ENCODE results near the gene KCNF1. TPM values are rescaled to one million over a fixed set of nuclear protein-coding genes. Genes with fewer than 3 reads are reported as not detected.

The KCNF1 gene
- total RNA-seq, 1 donor from 2014 or later = not detected

DNA sequence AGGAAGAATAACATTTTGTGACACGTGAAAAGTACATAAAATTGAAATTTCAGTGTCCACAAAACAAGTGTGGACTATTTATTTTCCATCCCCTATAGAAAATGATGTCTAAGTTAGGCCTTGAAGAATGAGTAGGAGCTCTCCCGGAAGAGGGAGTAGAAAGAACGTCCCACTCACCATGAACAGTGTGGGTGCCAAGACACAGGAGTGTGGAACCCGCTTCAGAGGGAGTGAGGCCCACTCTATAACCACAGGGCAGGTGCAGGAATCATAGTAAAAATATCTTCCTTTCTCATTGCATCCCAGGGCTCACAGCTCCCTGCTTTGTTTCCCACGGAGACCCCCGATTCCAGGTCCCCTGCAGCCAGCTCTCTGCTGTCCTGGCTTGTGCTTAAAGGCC, 5.2 kb downstream of the KCNF1 start:
- TF ChIP-seq EZH2phosphoT487 (IDR thresholded peaks at IDR 0.05) = no peak
- Histone ChIP-seq H3K79me2 (ENCODE audit: low read depth) (no peaks in the 10 kb centered on the region), H3K9ac (no peak overlapping the region), H3K27ac (no peak overlapping the region), H3K4me3 (no peak overlapping the region), H3K4me2 (no peak overlapping the region), H2AFZ (replicated peaks) (no peak overlapping the region), H4K20me1 (ENCODE audit: low read depth) (peaks cover 20% of the 10 kb centered on the region), H3K4me1 (no peaks in the 10 kb centered on the region), H3F3A (ENCODE audit: low read depth) (no peaks in the 10 kb centered on the region), H3K9me3 (ENCODE audit: low read depth) (no peaks in the 10 kb centered on the region), H3K27me3 (peaks cover 87% of the 10 kb centered on the region), H3K36me3 (no peaks in the 10 kb centered on the region)
- Mint-ChIP-seq H3K36me3 (peaks cover 3% of the 10 kb centered on the region), H3K27me3 (ENCODE audit: insufficient read depth, low read depth) (peaks cover 36% of the 10 kb centered on the region), H3K4me3 (peak overlapping the region; percentile 6), H3K9me3 (peaks cover 20% of the 10 kb centered on the region), H3K4me1 (peaks cover 14% of the 10 kb centered on the region), H3K27ac (no peak overlapping the region)
- DNase-seq (ENCODE audit: low spot score) = no peak

DNA sequence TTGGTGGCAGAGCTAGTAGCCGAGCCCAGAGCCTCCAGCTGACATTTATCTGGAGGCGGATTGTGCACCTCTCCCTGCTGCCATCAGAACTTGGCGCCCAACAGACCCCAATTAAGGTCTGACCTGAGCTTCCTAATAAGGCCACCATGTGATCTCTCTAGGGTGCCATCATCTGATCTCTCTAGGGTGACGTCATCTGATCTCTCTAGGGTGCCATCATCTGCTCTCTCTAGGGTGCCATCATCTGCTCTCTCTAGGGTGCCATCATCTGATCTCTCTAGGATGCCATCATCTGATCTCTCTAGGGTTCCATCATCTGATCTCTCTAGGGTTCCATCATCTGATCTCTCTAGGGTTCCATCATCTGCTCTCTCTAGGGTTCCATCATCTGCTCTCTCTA, 6.2 kb downstream of the KCNF1 start:
- Histone ChIP-seq H3K27ac (no peak overlapping the region), H3K36me3 (no peaks in the 10 kb centered on the region), H3K9me3 (ENCODE audit: low read depth) (no peaks in the 10 kb centered on the region), H3K9ac (no peak overlapping the region), H2AFZ (replicated peaks) (no peak overlapping the region), H3F3A (ENCODE audit: low read depth) (no peaks in the 10 kb centered on the region), H3K27me3 (peaks cover 85% of the 10 kb centered on the region), H3K79me2 (ENCODE audit: low read depth) (no peaks in the 10 kb centered on the region), H3K4me1 (no peaks in the 10 kb centered on the region), H3K4me3 (no peak overlapping the region), H3K4me2 (no peak overlapping the region), H4K20me1 (ENCODE audit: low read depth) (peaks cover 13% of the 10 kb centered on the region)
- Mint-ChIP-seq H3K4me1 (peaks cover 14% of the 10 kb centered on the region), H3K36me3 (no peaks in the 10 kb centered on the region), H3K27ac (no peak overlapping the region), H3K27me3 (ENCODE audit: insufficient read depth, low read depth) (peaks cover 32% of the 10 kb centered on the region), H3K4me3 (no peak overlapping the region), H3K9me3 (peaks cover 17% of the 10 kb centered on the region)
- TF ChIP-seq EZH2 (IDR thresholded peaks at IDR 0.05) (no peak), EZH2phosphoT487 (IDR thresholded peaks at IDR 0.05) (no peak)
- TF ChIP-seq, protein P1, sequence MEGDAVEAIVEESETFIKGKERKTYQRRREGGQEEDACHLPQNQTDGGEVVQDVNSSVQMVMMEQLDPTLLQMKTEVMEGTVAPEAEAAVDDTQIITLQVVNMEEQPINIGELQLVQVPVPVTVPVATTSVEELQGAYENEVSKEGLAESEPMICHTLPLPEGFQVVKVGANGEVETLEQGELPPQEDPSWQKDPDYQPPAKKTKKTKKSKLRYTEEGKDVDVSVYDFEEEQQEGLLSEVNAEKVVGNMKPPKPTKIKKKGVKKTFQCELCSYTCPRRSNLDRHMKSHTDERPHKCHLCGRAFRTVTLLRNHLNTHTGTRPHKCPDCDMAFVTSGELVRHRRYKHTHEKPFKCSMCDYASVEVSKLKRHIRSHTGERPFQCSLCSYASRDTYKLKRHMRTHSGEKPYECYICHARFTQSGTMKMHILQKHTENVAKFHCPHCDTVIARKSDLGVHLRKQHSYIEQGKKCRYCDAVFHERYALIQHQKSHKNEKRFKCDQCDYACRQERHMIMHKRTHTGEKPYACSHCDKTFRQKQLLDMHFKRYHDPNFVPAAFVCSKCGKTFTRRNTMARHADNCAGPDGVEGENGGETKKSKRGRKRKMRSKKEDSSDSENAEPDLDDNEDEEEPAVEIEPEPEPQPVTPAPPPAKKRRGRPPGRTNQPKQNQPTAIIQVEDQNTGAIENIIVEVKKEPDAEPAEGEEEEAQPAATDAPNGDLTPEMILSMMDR (IDR thresholded peaks at IDR 0.05) = no peak
- no peak for DNase-seq (ENCODE audit: low spot score)

DNA sequence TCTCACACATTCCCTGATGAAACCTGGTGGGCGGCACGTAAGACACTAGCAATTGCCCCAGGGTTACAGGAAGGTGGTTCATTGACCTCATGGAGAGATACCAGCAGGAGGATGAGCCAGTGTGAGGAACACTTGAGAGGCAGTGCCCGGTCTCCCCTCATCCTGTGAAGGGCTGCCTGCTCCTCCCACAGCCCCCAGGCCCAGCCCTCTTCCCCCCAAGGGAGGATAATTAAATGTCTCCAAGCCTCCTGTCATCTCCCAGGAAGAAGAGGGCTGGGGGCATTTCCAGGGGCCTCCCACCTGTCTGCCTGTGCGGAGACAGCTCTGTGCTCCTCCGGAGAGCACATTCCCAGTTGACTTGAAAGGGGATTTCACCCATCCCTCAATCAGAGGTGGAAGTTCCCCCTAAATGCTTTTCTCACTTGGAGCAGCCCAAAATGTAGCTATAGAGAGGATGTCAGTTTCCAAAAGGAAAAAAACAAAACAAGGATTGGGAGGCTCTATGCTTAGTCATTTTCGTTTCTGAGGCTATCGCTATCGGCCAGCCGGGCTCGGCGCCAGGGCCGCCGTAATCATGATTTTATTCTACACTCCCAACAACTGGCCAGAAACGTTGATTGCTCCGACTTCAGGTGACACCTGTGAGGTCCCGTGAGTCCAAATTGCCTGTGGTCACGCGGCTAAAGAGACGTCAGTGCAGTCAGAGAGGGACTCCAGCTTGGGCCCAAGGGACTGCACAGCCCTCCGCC, 7.1 kb downstream of the KCNF1 start:
- Mint-ChIP-seq H3K27me3 (ENCODE audit: insufficient read depth, low read depth) (peaks cover 27% of the 10 kb centered on the region), H3K36me3 (no peaks in the 10 kb centered on the region), H3K4me1 (peaks cover 14% of the 10 kb centered on the region), H3K27ac (no peak overlapping the region), H3K9me3 (peaks cover 11% of the 10 kb centered on the region), H3K4me3 (no peak overlapping the region)
- no peak overlapping the region for H3K4me3 ChIP-seq
- no peaks in the 10 kb centered on the region for H3K79me2 ChIP-seq (ENCODE audit: low read depth)
- no peaks in the 10 kb centered on the region for H3F3A ChIP-seq (ENCODE audit: low read depth)
- peaks cover 83% of the 10 kb centered on the region for H3K27me3 ChIP-seq
- no peak overlapping the region for H3K4me2 ChIP-seq
- no peaks in the 10 kb centered on the region for H3K36me3 ChIP-seq
- H3K27ac ChIP-seq = no peak overlapping the region
- H4K20me1 ChIP-seq (ENCODE audit: low read depth) = peaks cover 8% of the 10 kb centered on the region
- H2AFZ ChIP-seq (replicated peaks) = no peak overlapping the region
- H3K9me3 ChIP-seq (ENCODE audit: low read depth) = no peaks in the 10 kb centered on the region
- no peak overlapping the region for H3K9ac ChIP-seq
- no peaks in the 10 kb centered on the region for H3K4me1 ChIP-seq
- no peak for DNase-seq (ENCODE audit: low spot score)
- TF ChIP-seq EZH2 (IDR thresholded peaks at IDR 0.05) (no peak), EZH2phosphoT487 (IDR thresholded peaks at IDR 0.05) (no peak)
- TF ChIP-seq, protein P1 (IDR thresholded peaks at IDR 0.05) = no peak

DNA sequence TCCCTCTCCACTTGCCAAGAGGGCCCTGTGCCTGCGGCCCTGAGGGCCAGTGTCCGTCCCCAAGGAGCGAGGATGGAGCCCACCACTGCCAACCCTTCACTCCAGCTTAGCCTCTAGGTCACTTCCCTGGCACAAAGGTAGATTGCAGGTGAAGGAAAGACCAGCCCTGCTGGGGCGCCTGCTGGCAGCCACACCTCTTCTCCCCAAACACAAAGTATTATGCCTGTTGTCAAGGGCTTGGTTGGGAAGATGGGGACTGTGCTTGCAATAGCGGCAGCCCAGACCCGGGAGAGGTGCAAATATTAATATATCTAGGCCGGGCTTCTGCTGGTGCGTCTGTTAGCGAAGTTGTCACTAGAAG, 7.7 kb downstream of the KCNF1 start:
- Mint-ChIP-seq H3K9me3 (peaks cover 11% of the 10 kb centered on the region), H3K27ac (no peak overlapping the region), H3K27me3 (ENCODE audit: insufficient read depth, low read depth) (peaks cover 24% of the 10 kb centered on the region), H3K4me3 (no peak overlapping the region), H3K4me1 (peaks cover 14% of the 10 kb centered on the region), H3K36me3 (no peaks in the 10 kb centered on the region)
- no peaks in the 10 kb centered on the region for H3K79me2 ChIP-seq (ENCODE audit: low read depth)
- TF ChIP-seq, protein P1 (IDR thresholded peaks at IDR 0.05) = no peak
- TF ChIP-seq EZH2phosphoT487 (IDR thresholded peaks at IDR 0.05) (no peak), EZH2 (IDR thresholded peaks at IDR 0.05) (no peak)
- peaks cover 2% of the 10 kb centered on the region for H4K20me1 ChIP-seq (ENCODE audit: low read depth)
- no peak overlapping the region for H3K4me2 ChIP-seq
- H3K4me3 ChIP-seq = no peak overlapping the region
- H3K27me3 ChIP-seq = peaks cover 83% of the 10 kb centered on the region
- no peaks in the 10 kb centered on the region for H3K36me3 ChIP-seq
- no peak overlapping the region for H3K27ac ChIP-seq
- no peaks in the 10 kb centered on the region for H3K4me1 ChIP-seq
- no peaks in the 10 kb centered on the region for H3K9me3 ChIP-seq (ENCODE audit: low read depth)
- no peak overlapping the region for H2AFZ ChIP-seq (replicated peaks)
- DNase-seq (ENCODE audit: low spot score) = no peak
- no peak overlapping the region for H3K9ac ChIP-seq
- H3F3A ChIP-seq (ENCODE audit: low read depth) = no peaks in the 10 kb centered on the region
